OCI-LY7 (cell line): ENCODE results near the gene FARP2. TPM values are rescaled to one million over a fixed set of nuclear protein-coding genes. Genes with fewer than 3 reads are reported as not detected.
A peak's percentile ranks its signal among the peaks of the same experiment; 100 is the strongest.
"Not testable (repeated sequence)": the region's sequence is repeated elsewhere in the genome, so short reads cannot be mapped to it uniquely, and the experiment has no call there.

Experiments
- BruUV-seq: library from RNA; stranded (reverse); fragments of 400-500 nt; replicated peaks from 2 replicates; lab custom pipeline; 2021; lab: Mats Ljungman, UMichigan
- CTCF ChIA-PET: fragments of 300-600 bp; sonication (Branson Sonifier 250); formaldehyde crosslinking; loops from one replicate; lab custom pipeline; 2022; ENCODE audit warnings: antibody characterized with exemption; ENCODE audit not compliant: unreplicated experiment; lab: Charles Lee
- POLR2A ChIA-PET: fragments of 300-600 bp; sonication (Branson Sonifier 250); formaldehyde crosslinking; loops from one replicate; lab custom pipeline; 2022; ENCODE audit warnings: antibody characterized with exemption; lab: Charles Lee
- DNase-seq: peaks from one replicate; pipeline ENCODE4 v3.0.0-alpha.2; 2015; ENCODE audit warnings: low spot score
- H2AFZ ChIP-seq: fragments of 200-600 bp; sonication (generic), shearing (Covaris generic); 2 replicates; pipeline ENCODE4 v1.6.1; 2014; ENCODE audit warnings: mild to moderate bottlenecking, antibody characterized with exemption, low read length, moderate library complexity
- H3K27ac ChIP-seq: fragments of 200-600 bp; sonication (generic); 2 replicates; pipeline ENCODE4 v1.5.1; 2014; ENCODE audit warnings: mixed run types, low read depth, mild to moderate bottlenecking, moderate library complexity, low read length, inconsistent platforms; ENCODE audit not compliant: poor library complexity, severe bottlenecking
- H3K36me3 ChIP-seq: fragments of 200-600 bp; sonication (generic); 2 replicates; pipeline ENCODE4 v1.6.1; 2014; ENCODE audit warnings: mild to moderate bottlenecking, antibody characterized with exemption, low read length, moderate library complexity, mixed read lengths; ENCODE audit not compliant: insufficient read depth
- H3K4me1 ChIP-seq: fragments of 200-600 bp; sonication (generic); 2 replicates; pipeline ENCODE4 v1.5.1; 2014; ENCODE audit warnings: mild to moderate bottlenecking, low read length; ENCODE audit not compliant: insufficient read depth, poor library complexity, severe bottlenecking
- H3K4me2 ChIP-seq: fragments of 200-600 bp; sonication (generic); 2 replicates; pipeline ENCODE4 v1.6.1; 2014; ENCODE audit warnings: mild to moderate bottlenecking, low read length
- H3K4me3 ChIP-seq: fragments of 200-600 bp; sonication (generic); 2 replicates; pipeline ENCODE4 v1.5.1; 2014; ENCODE audit warnings: mild to moderate bottlenecking, low read depth, low read length; ENCODE audit not compliant: poor library complexity, severe bottlenecking
- H3K79me2 ChIP-seq: fragments of 200-600 bp; sonication (generic); 2 replicates; pipeline ENCODE4 v1.6.1; 2016; ENCODE audit warnings: low read depth, mild to moderate bottlenecking, low read length, moderate library complexity, mixed read lengths; ENCODE audit not compliant: insufficient read depth
- H3K9me2 ChIP-seq: fragments of 200-600 bp; sonication (generic); 2 replicates; pipeline ENCODE4 v1.6.1; 2016; ENCODE audit warnings: mild to moderate bottlenecking, low read length, mixed read lengths; ENCODE audit not compliant: insufficient read depth
- H3K9me3 ChIP-seq: fragments of 200-600 bp; sonication (generic); 2 replicates; pipeline ENCODE4 v1.6.1; 2014; ENCODE audit warnings: mild to moderate bottlenecking, mixed run types, low read length, mixed read lengths
- H4K20me1 ChIP-seq: fragments of 200-600 bp; sonication (generic); 2 replicates; pipeline ENCODE4 v1.6.1; 2014; ENCODE audit warnings: mild to moderate bottlenecking, antibody characterized with exemption, low read length, moderate library complexity, mixed read lengths; ENCODE audit not compliant: insufficient read depth
- EZH2phosphoT487 ChIP-seq: fragments of 200-600 bp; sonication (generic); IDR thresholded peaks from 2 replicates; pipeline ENCODE4 v1.6.1; 2018; ENCODE audit warnings: low read depth, borderline replicate concordance, mild to moderate bottlenecking, mixed run types, antibody characterized with exemption, low read length, moderate library complexity, mixed read lengths
- intact Hi-C: fragments of 100-400 bp; cut with micrococcal nuclease; formaldehyde crosslinking; loops from one replicate; pipeline ENCODE4 v1.10.0; 2022; ENCODE audit not compliant: unreplicated experiment
- total RNA-seq, 2 experiments: library from RNA; depleted of rRNA in 1 of 2; stranded (reverse); fragments of >200 nt in 1 of 2; shearing (Covaris generic) in 1 of 2; gene quantifications; 2 replicates each; pipeline ENCODE4 v1.2.3, GENCODE V29; 2014 to 2022
- TF ChIP-seq, protein P1 (sequence below): fragments of 200-600 bp; sonication (generic); conservative IDR thresholded peaks from 2 replicates; pipeline ENCODE4 v1.5.1; 2014; ENCODE audit warnings: mild to moderate bottlenecking, antibody characterized with exemption, low read length, moderate library complexity, mixed read lengths

The FARP2 gene
- total RNA-seq, 2 experiments from 2014 or later = 33.6 to 52.7 TPM

DNA sequence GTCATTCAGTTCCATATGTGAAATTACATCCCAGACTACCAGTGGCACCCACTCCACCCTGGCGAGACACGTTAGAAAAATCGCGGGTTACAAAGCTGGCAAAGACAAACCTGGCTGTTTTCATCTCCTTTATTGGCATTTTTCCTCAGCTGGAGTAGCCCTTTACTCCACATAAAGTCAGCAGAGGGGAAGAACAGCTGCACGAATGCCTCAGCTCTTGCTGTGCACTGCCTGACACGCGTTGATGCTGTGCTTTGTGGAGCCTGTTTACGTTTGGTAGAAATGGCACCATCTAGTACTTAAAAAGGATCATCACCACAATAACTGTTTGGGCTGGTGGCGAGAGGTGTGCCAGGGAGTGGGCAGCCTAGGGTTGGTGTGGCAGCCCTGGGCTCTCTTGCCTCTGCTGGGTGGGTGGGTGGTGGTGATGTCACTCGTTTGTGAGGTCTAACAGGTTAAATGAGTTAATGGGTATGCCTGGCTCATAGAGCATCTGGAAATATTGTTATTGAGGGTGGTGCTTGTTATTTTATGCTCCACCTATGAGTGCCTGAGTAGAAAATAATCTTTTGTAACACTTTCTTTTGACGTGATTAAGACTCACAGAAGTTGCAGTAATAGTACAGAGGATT lies 16.4 kb downstream of the FARP2 start:
- no TSS peak for BruUV-seq
- no peaks in the 10 kb centered on the region for H3K9me2 ChIP-seq
- no peak for DNase-seq
- H3K4me3 ChIP-seq = no peak overlapping the region
- H3K36me3 ChIP-seq = peaks cover 21% of the 10 kb centered on the region
- H3K4me1 ChIP-seq = peaks cover 75% of the 10 kb centered on the region
- CTCF ChIA-PET = no interaction called here
- POLR2A ChIA-PET = interaction anchor here (0.6 to 2.5 kb wide), 3 partner anchors 14 to 58 kb away, joined by 3 to 15 read pairs (median 6); partner anchors contain the start of genes HDLBP and SEPTIN2
- no peak overlapping the region for H2AFZ ChIP-seq
- intact Hi-C loops = loop anchor here (5.0 kb wide), 1 partner anchor 70 kb away; no protein-coding TSS in a partner anchor
- H4K20me1 ChIP-seq = 0 out of 2 replicates have a peak, but pooled peaks cover 3% of the 10 kb centered on the region
- peaks cover 28% of the 10 kb centered on the region; the same call in 1 of the 2 replicates for H3K79me2 ChIP-seq
- H3K9me3 ChIP-seq = no peaks in the 10 kb centered on the region
- peak overlapping the region; percentile 73 for H3K27ac ChIP-seq
- TF ChIP-seq, protein P1, sequence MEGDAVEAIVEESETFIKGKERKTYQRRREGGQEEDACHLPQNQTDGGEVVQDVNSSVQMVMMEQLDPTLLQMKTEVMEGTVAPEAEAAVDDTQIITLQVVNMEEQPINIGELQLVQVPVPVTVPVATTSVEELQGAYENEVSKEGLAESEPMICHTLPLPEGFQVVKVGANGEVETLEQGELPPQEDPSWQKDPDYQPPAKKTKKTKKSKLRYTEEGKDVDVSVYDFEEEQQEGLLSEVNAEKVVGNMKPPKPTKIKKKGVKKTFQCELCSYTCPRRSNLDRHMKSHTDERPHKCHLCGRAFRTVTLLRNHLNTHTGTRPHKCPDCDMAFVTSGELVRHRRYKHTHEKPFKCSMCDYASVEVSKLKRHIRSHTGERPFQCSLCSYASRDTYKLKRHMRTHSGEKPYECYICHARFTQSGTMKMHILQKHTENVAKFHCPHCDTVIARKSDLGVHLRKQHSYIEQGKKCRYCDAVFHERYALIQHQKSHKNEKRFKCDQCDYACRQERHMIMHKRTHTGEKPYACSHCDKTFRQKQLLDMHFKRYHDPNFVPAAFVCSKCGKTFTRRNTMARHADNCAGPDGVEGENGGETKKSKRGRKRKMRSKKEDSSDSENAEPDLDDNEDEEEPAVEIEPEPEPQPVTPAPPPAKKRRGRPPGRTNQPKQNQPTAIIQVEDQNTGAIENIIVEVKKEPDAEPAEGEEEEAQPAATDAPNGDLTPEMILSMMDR = no peak
- H3K4me2 ChIP-seq = peak overlapping the region; percentile 73

DNA sequence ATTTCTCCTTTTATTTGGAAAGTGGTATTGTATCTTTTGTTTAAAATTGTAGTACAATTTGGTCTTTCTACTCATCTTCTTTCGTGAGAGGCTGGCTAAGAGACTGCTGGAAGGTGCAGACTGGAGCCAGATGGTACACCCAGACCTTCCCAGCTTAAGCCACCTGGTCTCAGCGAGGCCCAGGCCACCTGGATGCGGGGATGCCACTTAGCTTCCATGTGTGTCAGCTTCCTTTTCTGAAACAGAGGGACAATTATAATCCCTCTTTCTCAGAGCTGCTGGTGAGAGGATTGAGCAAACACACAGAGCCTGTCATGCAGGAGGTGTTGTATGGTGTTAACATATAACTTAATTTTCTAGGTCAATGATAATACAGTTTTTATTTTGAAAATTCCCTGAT lies 17.4 kb downstream of the FARP2 start:
- 0 out of 2 replicates have a peak, but pooled peaks cover 3% of the 10 kb centered on the region for H4K20me1 ChIP-seq
- BruUV-seq = no TSS peak
- peak overlapping the region; percentile 73 for H3K4me2 ChIP-seq
- H3K9me3 ChIP-seq = no peaks in the 10 kb centered on the region
- H3K36me3 ChIP-seq = peaks cover 21% of the 10 kb centered on the region
- H3K27ac ChIP-seq = peak overlapping the region; percentile 73
- H3K79me2 ChIP-seq = peaks cover 18% of the 10 kb centered on the region; the same call in 1 of the 2 replicates
- no peak overlapping the region for H3K4me3 ChIP-seq
- H2AFZ ChIP-seq = no peak overlapping the region
- no peak for TF ChIP-seq EZH2phosphoT487
- TF ChIP-seq, protein P1 = no peak
- peaks cover 68% of the 10 kb centered on the region for H3K4me1 ChIP-seq
- POLR2A ChIA-PET = interaction anchor here (0.5 to 2.2 kb wide), 3 partner anchors 10 to 74 kb away, joined by 3 to 9 read pairs (median 4); no protein-coding TSS in a partner anchor
- CTCF ChIA-PET = no interaction called here
- intact Hi-C loops = loop anchor here (5.0 kb wide), 1 partner anchor 69 kb away; no protein-coding TSS in a partner anchor
- DNase-seq = peak; percentile 48
- H3K9me2 ChIP-seq = no peaks in the 10 kb centered on the region

DNA sequence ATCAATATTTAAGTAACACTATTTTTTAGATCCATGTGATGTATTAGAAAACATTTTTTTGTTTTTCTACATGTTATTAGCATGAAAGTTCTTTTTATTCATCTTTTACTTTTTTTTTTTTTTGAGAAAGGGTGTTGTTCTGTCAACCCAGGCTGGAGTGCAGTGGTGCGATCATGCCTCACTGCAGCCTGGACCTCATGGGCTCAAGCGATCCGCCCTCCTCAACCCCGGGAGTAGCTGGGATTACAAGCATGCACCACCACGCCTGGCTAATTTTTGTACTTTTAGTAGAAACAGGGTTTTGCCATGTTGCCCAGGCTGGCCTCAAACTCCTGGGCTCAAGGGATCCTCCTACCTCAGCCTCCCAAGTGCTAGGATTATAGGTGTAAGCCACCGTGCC lies 17.8 kb downstream of the FARP2 start:
- Histone ChIP-seq H3K36me3 (peaks cover 21% of the 10 kb centered on the region), H3K27ac (peak overlapping the region; percentile 73), H3K79me2 (peaks cover 14% of the 10 kb centered on the region; the same call in 1 of the 2 replicates), H3K4me1 (peaks cover 63% of the 10 kb centered on the region), H3K4me2 (peak overlapping the region; percentile 73; the same call in 1 of the 2 replicates)
- CTCF ChIA-PET, H3K9me3 ChIP-seq, H3K9me2 ChIP-seq, DNase-seq, H2AFZ ChIP-seq, H4K20me1 ChIP-seq, H3K4me3 ChIP-seq: not testable (repeated sequence)
- POLR2A ChIA-PET = interaction anchor here (1.3 to 3.2 kb wide), 3 partner anchors 10 to 15 kb away, joined by 3 to 11 read pairs (median 9); no protein-coding TSS in a partner anchor
- TSS peak; percentile 8 for BruUV-seq
- intact Hi-C loops = loop anchor here (5.0 kb wide), 1 partner anchor 68 kb away; no protein-coding TSS in a partner anchor
